Head of caudate nucleus (tissue), 42 donors: ENCODE results near the gene GALNT7.
A peak's percentile ranks its signal among the peaks of the same experiment; 100 is the strongest.

Source experiments
- DNase-seq, 42 donors: peaks; one replicate each; pipeline versions ENCODE4 v3.0.0 to v3.0.0-alpha.2; 2020 to 2021; ENCODE audit warnings: mixed read lengths in 7 of 42
- intact Hi-C: fragments of 100-400 bp; cut with DNase I; formaldehyde crosslinking; loops from one replicate; pipeline ENCODE4 v1.15.0; 2022

GALNT7 gene

DNA sequence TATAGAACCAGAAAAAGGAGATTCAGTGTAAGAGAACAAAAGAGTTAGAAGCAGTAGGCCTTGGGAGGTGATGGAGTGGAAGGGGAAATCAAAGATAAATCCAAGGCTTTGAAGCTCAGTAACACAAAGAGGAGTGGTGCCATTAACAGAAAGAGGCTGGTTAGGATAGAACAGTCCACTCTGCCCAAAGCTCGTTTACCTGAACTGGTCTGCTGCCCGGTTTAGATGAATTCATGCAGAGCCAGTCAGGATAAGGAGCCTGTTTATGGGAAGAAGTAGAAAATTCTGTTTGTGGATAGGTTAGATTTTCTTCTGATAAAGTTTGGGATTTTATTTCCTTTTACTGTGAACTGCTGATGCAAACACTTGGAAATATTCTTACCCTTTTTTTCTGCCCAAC is 85.0 kb downstream of the GALNT7 start:
- intact Hi-C loops = no loop called here
- DNase-seq = no peak

DNA sequence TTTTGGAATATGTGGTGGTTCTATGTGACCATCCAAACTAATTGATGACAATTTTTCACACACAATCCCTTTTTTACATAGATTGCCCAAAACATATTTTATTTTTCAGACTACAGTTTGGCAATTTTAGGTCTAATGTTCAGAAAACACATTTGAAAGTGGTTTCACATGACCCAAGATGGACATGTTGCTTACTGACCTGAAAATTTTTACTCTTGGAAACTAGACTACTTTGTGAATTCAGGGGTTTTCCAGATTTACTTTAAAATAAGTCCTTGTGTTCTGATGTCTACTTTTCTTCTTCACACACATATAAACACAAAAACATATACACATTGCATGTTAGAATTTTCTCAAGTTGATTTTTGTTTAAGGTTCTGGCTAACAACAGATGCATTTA is 86.0 kb downstream of the GALNT7 start:
- DNase-seq = no peak
- intact Hi-C loops = loop anchor here (5.0 kb wide), 1 partner anchor 237 kb away; no protein-coding TSS in a partner anchor

DNA sequence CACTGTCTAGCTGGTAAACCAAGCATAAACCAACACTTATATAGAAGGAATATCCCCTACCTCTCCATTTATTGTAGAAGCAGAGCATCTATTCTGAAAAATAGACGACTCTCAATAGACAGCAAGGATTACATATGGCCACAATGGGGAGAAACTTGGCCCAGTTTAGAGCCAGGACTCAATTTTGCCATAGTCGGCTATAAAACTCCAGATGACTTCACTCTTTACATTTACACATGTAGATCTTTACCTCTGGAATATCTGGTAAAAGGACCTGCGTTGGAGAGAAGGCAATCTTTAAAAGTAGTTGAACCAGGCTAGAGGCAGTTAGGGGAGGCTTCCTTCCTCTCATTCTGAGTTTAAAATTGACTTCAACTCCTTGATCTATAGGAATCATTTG is 88.2 kb downstream of the GALNT7 start:
- intact Hi-C loops = loop anchor here (5.0 kb wide), 1 partner anchor 240 kb away; no protein-coding TSS in a partner anchor

DNA sequence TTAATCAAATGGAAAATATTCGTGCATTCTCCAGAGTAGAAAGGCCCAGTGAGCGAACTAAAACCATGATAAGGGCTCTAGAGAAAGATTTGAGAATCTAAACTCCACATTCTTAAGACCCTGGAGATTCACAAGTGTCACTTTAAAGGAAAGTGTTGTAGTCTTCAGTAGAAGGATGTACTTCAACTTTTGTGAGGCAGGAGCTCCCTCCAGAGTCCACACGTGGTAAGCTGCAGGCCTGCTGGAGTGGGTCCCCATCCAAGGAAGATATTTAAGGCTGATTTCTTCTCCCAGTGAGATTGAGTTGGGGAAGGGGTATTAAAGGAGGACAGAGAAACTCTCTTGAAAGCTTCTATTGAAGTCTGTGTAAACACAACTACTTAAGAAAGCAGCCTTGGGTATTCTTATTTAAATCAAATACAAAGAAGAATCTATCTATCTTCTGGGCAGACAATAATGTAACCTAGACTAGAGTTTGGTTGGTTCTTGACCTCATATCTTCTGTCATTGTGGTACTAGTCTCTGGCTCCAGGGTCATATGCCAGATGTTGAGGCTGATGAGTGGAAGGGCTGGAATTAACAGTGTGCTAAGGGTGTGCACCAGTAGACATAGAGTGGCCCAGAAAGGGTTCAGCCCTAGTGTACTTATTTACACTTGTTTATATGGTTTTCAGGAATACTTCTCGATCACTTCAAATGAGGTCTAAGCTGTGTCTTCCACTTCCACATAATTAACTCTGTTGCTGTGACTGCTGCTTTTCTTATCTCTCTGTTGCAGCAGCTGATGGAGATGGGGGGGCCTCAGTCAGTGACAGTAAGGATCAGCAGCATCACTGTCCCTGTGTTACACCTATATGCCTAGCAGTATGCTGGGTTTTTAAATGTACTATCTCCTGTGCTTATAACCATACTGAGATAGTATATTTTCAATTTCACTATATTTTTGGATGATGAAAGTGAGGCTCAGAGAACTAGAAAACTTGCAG is 89.4 kb downstream of the GALNT7 start:
- DNase-seq = peak; percentile 45 to 91 (median 79)
- intact Hi-C loops = loop anchor here (5.0 kb wide), 1 partner anchor 241 kb away; no protein-coding TSS in a partner anchor

More for the DNA sequence above, 88.2 kb downstream of the GALNT7 start:
- no peak for DNase-seq

DNA sequence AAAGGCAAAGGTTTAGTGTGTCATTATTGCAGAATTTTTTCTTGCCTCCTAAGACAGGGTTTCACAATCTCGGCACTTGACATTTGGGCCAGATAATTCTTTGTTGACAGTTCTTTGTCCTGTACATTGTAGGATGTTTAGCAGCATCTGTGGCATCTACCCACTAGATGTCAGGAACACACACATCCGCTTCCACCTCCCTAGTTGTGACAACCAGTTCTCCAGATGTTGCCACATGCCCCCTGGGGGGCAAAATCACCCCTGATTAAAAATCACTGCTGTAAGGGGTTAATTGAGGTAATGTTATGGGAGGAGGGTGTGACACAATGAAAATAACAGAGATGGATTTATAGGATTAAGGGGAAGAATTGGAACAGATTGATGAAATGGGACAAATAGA is 90.3 kb downstream of the GALNT7 start:
- intact Hi-C loops = loop anchor here (5.0 kb wide), 1 partner anchor 242 kb away; no protein-coding TSS in a partner anchor

DNA sequence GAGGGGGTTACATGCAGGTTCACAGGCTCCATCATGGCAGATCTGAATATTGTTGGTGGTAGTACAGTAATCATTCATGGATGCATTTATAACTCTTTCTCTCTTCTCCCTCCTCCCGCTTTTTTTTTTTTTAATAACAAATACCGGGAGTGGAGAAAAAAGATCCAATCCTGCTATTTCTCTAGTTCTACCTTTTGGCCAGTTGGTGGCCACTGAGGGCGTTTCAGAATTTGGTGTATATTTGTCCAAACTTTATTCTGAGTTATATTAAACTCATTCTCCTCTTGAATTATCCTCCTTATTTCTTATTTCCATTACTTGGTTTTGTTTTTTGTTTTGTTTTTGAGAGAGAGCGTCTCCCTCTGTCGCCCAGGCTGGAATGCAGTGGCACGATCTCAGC is 90.7 kb downstream of the GALNT7 start:
- intact Hi-C loops = loop anchor here (5.0 kb wide), 1 partner anchor 242 kb away; no protein-coding TSS in a partner anchor
- DNase-seq = no peak

More for the DNA sequence above, 90.3 kb downstream of the GALNT7 start:
- no peak for DNase-seq

DNA sequence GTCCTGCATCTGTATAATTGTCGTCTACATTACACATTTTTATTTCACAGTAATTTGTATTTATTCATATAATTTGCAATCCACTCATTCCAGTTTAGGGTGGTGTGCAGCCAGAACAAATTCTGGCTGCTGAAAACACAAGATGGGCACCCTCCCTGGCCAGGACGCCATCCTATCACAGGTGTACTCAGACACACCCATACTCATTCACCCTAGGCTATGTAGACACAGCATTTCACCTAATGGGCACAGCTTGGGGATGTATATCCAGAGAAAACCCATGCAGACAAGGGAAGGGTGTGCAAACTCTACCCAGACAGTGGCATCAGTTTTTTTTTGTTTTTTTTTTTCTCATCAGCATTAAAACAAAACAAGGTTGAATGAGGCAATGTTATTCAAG is 92.4 kb downstream of the GALNT7 start:
- no peak for DNase-seq
- intact Hi-C loops = no loop called here

DNA sequence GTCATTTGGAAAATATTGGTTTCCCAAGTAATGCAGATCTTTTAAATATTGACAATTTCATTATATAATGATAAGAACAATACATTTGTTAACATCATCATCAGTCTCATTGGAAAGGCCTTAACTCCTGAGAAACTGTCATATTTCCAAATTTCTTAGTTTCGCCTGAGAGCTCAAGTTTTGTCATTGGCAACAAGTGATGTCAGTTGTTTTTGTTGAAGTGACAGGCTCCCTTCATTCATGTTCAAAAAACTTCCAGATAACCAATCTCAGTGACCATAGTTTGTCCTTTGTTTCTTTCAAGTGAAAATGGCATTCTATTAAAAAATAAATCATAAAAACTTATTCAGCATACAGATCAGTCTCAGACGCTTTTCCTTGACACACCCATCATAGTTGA is 93.8 kb downstream of the GALNT7 start:
- intact Hi-C loops = no loop called here
- no peak for DNase-seq

DNA sequence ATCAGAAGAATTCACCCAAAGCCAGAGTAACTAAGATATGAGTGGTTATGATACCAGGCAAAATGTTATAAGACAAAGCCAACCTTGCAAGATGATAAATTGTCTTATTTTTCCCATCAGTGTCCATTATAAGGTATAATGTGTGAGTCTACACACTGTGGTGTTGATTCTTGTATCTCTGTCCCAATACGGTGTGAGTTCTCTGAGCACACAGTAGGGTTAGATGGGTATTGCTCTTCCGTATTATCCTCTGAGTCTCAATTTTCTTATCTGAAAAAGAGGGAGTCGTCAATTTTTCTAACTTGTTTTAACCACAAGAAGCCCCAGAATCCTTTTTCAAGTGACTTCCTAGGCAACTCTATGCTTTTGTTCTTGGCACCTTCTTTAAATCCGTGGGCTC is 95.6 kb downstream of the GALNT7 start:
- intact Hi-C loops = no loop called here
- DNase-seq = no peak

DNA sequence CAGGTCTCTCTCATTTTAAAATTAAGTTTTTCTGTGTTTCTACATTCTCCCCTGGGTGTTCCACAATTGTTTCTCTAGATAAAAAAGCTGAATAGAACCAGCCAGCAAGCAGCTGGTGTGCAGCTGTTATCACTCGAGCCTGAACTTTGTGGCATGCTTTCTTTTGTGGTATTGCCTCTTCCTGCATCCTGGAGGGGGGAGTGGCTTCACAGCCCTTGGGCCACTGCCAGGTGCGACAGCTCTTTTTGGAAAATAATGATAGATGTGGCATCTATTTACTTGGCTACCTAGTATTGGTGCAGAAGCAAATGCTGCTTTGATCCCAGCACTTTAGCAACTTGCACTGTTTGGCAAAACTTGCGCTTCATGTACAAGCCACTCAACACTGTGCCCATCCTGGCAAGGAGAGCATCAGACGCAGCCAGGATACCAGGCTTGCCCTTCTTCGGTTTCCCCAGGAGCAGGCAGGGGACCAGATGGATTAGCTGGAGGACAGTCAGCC is 96.1 kb downstream of the GALNT7 start:
- intact Hi-C loops = no loop called here
- DNase-seq = peak in 1 of 42 donors; percentile 25

DNA sequence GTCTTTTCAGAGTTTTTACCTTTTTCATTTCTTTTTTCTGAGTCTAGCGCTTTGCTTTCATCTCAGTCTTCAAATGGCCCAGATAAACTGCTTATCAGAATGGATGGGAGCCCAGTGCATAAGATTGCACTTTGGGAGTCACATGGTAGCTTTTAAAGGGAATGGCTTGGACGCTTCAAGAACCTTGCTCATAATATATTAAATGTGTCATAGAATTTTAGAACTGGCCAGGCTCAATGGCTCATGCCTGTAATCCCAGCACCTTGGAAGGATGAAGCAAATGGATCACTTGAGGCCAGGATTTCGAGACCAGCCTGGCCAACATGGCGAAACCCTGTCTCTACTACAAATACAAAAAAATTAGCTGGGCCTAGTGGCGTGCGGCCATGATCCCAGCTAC is 97.1 kb downstream of the GALNT7 start:
- no peak for DNase-seq
- intact Hi-C loops = no loop called here

DNA sequence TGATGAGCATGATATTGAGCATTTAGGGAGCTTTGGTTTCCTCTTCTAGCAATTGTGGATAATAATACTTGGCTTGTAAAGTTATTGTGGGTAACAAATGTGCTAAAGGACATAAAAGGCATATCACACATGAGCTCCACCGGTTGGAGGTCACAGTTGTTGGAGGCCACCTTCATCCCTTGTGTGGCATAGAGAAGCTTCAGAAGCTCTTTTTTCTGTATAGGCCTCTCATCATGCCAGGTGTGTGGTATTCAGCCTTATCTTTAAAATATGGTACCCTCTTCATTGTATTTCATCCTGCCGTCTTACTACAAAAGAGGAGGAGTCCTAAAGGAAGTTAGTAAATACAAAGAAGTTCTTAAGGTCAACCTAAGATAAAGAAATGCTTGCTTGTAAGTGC is 99.1 kb downstream of the GALNT7 start:
- no peak for DNase-seq
- intact Hi-C loops = no loop called here

DNA sequence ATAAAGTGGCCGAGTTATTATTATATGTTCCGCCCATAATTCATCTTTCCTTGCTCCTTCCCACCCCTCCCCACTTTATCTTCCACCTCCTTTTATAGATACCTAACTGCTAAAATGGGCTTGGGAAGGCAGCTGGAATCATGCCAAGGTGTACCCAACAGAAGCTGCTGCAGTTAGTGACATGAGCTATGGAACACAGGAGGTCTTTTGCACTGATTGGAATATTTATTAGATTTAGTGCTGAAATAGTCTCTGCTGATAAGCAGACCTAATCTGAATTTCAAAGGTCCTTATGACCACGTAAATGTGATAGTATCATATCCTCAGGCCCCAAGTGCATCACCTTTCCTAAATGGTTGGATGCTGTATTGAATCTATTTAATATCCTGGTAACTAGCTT is 100.7 kb downstream of the GALNT7 start:
- intact Hi-C loops = no loop called here
- peak in 4 of 42 donors; percentile 18 to 55 (median 23) for DNase-seq

DNA sequence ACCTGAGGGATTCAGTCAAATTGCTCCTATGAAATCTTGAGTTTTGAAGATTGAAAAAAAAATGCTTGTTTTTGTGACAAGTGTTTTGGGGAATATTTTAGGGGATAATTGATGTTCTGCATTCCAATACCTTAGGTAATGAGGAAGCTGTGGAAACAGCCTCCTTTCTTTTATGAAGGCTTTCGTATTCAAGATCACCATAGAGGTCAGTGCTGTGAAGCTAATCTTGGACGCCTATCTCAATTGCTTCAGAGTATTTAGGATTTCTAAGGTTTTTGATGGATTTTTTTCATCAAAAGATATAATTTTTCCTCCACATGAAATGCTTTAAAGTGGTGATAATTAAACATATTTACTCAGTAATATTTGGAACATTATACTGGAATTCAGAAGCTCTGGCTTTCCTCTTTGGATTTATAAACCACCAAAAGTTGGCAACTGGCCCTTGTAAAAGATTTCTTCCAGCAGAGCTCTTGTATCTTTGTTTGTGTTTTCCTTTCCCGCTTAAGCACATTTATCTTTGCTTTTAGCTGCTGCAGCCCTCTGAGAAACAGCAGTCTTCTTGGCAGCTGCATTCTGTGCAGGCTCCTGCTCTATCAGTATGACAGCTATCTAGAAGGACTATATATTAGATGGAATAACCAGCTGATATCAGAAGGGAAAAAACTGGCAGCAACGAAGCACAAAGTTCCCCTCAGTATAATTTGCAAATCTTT is 101.9 kb downstream of the GALNT7 start:
- peak in 3 of 42 donors; percentile 6 to 48 (median 18) for DNase-seq
- intact Hi-C loops = no loop called here

DNA sequence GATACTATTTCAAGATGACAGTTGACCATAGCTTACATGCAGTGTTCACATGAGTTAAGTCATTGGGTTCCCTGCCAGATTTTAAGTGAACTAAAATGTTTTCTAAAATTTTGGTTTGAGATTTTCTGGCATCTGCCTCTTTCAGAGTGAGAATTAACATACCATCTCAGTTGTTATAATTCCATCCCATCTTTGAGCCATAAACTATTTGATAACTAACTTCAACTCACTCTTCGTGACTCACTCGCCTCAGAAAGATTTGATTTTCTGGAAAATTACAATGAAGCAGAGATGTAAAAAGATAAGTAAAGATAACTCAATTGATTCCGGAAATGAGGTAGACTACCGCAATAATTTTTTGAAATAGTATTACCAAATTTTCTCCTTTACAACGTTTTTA is 103.7 kb downstream of the GALNT7 start:
- no peak for DNase-seq
- intact Hi-C loops = no loop called here

DNA sequence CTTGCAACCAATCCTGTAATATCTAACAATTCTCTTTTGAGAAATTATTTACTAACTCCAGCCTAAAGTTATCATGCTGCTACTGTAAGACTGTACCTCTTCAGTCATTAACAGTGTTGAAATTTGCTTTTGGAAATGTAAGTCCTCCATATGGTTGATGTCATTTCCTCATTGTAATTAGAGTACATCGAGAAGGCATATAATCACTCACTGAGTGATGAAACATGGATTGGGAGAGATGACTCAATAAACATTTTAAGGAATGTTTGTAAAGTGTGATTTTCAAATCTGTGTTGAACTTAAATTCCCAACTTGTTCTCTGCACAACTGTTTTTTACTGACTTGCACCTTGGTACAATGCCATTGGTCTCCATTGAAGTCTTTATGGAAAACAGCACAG is 104.4 kb downstream of the GALNT7 start:
- intact Hi-C loops = no loop called here
- no peak for DNase-seq

DNA sequence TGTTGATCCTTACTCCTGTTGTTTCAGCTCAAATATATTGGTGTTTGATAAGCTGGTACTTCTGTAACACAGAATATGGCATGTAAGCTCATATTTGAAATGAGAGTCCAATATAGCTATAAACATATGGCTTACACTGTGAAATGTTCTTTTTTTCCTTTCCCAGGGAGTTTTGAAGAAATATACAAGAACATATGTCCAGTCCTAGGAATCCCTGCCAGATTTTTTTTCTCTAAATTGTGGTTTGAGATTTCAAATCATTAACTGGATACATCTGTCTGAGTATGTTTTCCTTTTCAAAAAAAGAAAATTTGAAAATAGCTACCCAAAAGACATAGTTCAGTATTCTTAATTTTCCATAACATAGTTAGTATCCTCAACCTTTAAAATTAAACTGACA is 105.3 kb downstream of the GALNT7 start:
- DNase-seq = no peak
- intact Hi-C loops = no loop called here

DNA sequence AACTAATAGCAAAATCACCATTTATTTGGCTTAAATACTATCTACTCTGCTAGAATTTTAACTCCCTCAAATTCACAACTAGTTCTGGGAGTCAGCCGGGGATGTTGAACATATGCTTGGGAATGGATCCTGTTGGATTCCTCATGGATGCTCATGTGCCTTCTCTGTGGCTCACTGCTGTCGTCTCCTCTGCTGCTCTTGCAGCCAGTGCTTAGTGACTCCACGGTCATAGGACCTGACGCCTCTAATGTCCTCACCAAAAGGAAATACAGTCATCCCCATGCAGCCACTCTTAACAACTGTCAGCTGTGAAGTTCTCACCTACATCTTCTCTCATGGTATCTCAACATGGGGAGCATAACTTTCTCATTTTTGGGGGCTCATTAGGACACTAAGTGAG is 106.1 kb downstream of the GALNT7 start:
- intact Hi-C loops = no loop called here
- DNase-seq = no peak

DNA sequence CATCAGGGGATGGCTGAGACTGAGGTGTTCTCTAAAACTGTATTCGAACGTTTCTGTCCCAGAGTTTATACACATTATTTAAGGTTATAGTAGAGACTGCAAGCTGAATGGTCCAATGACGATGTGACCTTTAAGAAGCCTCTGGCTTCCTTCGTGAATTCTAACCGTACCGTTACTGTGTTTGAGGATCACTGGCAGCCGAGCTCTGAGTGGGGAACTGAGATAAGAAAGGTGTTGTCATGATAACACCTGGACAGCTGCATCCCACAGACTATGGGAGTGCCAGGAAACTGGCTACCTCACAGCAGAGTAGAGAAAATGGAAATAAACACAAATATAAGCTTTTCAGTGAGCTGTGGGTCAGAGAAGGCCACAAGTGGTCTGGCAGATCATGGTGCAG is 106.5 kb downstream of the GALNT7 start:
- no peak for DNase-seq
- intact Hi-C loops = no loop called here

DNA sequence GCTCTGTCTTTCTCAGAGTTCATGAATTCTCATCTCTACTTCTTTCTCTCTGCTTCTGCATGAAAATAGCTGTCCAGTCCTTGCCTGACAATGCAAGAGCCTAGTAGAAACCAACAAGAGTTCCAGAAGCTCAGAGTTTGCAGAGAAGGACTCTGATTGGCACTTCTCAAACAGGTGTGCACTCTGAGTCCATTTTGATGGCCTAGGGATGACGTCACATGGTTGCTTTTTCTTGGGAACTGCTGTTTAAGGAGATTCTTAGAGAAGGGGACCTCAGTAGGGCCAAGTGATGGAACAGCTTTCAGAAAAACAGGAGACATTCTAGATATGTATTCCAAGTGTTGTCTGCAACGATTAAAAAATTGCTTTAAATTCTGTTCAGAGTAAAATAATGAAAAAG is 108.7 kb downstream of the GALNT7 start:
- intact Hi-C loops = no loop called here
- no peak for DNase-seq
